GM10847 (cell line): Measurements from ENCODE around the gene LMF1.

Experiments used
- POLR2A ChIP-seq: IDR thresholded peaks from 2 replicates; pipeline ENCODE4 v1.6.1; 2011; ENCODE audit not compliant: insufficient read length; ENCODE audit errors: extremely low read depth

LMF1 gene

DNA sequence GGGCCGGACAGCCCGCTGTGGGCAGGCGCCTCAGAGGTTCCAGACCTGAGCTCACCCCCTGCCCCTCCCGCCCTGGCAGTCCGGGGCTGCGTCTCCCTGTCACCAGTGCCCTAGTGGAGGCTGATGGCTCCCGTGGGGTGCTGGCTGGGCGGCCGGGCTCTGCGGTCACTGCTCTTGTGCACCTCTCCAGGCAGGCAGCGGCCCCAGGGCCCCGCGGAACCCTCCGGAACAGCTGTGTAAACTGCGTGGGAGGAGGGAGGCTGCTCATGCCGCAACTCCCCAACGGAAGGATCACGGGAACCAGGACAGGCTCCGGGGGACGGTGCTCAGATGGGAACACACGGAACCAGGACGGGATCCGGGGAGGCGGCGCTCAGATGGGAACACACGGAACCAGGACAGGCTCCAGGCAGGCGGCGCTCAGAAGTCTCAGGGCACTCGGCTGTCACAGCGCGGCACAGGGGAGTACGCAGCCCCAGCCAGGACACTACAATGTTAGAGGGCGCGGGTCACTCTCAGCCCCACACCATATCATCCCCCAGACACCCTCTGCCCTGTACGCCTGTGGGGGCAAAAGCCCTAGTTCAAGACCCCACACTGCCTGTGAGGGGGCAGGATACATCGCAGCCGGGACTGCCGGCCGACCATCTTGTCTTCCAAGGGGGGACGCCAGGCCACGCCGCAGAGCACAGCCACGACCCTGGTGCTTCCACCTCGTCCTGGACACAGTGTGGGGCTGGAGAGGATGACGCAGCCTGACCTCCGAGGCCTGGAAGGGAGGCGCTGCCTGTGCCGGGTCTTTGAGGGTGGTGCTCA is 96.2 kb downstream of the LMF1 start:
- TF ChIP-seq POLR2A, result no peak

DNA sequence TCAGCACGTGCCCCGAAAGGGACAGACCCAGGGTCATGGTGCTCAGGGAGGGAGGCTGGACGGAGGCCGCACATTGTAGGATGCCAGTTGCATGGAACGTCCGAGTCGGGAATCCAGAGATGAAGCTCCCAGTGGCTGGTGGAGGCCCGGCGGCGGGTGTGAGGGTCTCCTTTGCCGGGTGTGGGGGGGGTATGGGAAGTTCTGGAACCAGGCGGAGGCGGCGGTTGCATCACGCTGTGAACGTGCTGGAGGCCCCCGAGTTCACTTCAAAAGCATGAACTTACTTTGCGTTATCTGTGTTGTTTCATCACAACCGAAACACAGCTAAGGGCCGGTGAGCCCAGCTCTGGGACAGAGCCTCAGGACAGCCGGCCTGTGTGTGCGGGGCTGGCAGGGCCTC is 96.9 kb downstream of the LMF1 start:
- TF ChIP-seq POLR2A, result no peak

DNA sequence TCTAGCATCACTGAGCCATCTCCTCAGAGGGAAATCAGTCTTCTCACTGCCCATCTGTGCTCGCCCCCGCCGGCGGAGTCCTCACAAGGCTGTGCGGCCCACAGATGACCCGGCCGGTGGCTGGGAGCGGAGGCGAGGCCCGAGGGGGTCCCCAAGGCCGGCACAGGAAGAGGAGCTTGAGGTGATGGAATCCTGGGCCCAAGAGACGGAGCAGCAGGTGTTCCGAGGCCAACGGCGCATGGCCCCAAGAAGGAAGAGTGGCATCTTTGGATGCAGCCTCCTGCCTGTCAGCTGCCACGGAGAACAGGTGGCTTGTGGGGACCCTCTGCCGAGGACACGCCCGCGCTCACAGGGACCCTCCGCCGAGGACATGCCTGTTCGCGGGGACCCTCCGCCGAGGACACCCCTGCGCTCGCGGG is 97.5 kb downstream of the LMF1 start:
- no peak for TF ChIP-seq POLR2A

DNA sequence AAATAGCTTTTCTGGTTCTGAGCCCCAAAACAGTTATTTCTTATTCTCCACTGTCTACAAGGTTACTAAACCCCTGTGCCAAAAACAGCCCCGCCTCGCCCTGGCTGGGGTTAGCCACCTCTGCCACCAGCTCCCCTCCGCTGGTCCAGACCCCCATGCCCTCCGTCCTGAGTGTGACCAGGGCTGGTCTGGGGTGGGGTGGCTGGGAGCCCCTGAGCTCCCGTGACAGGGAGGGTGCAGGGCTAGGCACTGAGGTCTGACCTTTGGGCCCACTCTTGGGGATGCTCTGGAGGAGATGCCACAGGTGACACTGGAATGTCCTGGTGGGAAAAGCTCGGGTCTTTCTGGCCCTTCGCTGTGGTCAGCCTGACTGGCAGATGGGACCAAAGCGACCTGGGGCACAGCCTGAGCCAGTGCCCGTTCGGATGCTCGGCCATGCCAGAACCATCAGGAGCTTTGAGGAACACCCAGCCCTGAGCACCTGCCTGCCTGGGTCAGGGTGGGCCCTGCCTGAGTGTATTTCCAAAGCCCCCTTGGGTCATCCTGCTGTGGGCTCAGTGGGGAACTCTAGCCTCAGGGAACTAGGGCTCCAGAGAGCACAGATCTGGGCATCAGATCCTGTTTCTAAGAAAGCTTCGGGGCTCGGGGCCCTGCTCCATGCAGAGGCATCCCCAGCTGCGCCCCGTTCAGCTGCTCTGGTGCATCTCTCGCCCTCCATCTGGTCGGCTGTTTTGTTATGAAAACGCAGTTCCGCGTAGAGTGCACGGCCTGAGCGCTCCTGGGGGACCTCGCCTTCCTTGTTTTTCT is 98.1 kb downstream of the LMF1 start:
- TF ChIP-seq POLR2A, result no peak

DNA sequence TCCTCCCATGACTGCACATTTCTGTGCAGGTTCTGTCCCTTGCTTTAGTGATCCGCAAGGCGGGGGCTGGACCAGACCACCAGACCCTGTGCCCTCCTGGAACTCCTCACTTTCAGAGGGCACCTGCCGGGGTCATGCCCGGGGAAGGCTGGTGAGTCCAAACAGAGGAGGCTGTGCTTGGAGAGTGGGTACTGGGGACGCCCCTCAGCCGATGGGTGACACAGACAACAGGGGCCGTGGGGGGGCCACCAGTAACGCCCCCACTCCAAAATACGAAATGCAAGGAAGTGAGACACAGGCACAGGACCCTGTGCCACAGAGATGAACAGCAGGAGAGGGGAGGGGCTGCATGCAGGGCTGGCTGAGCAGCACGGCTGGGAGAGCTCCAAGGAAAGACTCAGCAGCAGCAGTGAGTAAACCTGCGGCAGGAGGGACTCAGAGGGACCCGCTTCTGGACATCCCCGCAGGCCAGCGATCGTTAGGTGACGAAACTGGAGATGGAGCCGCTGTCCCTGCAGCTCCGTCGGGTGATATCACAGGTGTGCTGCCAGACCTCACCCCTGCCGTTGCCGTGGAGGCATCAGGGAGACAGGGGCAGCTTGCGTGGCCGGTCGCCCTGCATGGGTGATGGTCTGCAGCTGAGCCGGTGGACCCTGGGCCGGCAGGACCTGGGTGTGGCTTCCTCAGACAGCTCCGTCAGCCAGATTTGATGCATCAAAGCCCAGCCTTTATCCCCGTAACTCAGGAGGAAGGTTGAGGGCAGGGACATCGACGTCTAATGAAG is 99.0 kb downstream of the LMF1 start:
- TF ChIP-seq POLR2A, result no peak

DNA sequence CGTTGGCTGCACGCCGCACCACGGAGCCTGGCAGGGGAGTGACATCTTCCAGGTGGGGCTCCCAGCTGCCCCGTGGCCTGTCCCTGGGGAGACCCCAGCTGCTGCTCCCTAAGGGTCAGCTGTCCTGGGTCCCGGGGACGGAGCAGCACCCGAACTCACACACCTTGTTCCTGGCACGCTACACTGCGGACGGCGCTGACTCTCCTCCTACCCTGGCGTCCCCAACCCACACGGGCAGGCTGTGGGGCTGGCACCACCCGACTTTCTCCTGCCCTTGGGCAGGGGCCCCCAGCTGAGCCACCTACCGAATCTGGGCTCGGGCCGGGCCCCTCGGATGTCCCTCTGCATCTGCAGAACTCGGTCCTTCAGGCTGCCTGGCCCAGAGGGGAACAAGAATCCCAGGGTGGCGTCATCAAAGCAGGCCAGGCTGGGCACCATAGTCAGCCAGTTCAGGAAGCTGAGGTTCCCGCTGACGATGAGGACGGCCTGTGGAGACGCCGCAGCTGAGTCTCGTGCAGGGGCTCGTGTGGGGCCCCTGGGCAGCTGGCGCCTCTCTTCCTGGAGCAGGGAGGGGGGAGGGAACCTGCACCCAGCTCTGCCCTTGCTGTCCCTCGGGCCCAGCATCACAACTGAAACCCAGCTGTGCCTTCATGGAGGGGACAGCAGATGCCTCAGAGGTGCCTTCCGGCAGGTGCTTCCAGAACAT is 99.8 kb downstream of the LMF1 start:
- no peak for TF ChIP-seq POLR2A

DNA sequence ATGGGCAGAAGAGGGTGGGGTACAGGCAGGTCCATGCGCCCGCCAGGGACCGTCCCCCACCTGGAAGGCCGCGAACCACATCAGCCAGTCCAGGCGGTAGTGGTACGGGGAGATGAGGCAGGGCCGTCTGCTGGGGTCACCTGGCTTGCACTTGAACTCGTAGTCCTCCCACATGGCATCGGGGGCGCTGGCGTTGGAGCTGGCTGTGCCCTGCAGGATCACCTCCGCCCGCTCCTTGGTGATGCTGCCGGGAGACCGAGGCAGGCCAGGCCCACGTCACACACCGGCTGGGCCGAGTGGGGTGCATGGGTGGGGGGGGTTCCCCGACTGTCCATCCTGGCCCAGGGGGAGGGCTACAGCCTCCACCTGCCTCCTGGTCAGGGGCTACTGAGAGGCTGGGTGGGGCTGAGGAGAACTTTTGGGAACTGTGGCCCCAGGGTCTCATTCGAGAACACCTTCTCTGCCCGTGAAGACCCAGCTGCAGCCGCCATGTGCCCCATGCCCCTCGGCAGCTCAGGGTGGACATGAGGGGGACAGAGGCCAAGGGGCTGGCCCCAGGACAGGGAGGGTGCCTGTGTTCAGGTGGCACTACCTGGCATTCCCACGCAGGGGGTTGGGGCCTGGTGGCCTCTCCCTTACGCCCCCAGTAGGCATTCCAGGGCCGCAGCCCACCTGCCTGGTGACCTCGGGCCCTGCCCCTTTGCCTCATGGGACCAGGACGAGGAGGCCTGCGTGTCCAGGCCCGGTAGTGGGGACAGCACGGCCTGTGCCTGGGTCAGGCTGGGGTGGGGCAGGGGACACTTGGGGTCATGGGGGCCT is 100.8 kb downstream of the LMF1 start:
- no peak for TF ChIP-seq POLR2A

DNA sequence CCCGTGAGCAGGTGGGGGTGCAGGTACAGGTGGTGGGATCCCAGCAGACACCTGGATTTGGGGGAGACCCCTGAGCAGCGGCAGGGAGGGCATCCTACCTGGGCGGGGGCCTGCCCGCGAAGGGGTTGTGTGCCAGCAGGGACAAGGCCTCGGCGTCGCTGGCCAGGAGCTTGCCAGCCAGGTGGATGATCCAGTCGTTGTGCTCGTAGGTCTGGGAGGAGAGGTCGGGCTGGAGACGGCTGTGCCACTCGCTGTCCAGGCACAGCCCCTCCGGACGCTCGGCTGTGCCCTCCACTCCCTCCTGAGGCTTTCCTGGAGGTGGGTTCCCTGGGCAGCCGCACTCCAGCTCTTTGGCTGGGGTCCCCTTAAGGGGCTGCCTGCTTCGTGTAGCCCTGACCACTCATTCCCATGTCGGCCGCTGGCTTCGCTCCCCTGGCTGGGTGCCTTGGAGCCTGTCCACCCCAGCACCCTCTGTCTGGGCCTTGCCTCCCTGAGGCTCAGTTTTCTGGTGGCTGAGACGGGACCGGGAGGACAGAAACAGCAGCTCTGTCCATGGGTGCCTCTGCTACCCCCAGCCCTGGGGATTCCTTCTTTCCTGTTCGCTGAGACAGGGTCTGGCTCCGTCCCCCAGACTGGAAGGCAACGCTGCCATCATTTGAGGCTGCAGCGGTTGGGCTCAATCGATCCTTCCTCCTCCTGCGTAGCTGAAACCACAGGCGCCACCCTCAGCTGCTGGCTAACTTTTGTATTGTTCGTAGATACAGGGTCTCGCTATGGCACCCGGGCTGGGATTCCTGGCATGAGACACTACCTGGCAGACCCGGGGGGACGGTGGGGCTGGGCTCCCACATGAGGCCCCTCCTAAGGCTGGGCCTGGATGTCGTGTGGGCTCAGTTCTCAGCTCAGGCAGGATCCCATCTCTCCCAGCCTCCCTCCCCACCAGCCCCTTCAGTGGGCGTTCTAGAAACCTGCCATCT is 101.7 kb downstream of the LMF1 start:
- no peak for TF ChIP-seq POLR2A

DNA sequence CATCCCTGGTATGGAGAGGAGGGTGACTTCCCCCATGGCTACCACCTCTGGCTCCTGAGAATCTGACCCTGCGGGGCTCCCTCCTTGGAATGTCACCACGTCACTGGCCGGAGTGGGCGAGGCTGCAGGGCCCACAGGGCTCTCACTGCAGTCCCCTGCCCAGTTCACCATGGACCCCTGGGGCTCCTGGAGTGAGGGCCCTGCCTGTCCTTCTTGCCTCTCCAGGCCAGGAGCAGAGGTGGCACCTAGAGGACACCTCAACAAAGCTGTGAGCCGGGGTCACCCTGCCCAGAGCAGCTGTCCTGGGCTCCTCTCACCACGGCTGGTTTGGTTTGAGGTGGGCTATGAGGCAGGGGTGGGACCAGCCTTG is 102.4 kb downstream of the LMF1 start:
- TF ChIP-seq POLR2A, result no peak

DNA sequence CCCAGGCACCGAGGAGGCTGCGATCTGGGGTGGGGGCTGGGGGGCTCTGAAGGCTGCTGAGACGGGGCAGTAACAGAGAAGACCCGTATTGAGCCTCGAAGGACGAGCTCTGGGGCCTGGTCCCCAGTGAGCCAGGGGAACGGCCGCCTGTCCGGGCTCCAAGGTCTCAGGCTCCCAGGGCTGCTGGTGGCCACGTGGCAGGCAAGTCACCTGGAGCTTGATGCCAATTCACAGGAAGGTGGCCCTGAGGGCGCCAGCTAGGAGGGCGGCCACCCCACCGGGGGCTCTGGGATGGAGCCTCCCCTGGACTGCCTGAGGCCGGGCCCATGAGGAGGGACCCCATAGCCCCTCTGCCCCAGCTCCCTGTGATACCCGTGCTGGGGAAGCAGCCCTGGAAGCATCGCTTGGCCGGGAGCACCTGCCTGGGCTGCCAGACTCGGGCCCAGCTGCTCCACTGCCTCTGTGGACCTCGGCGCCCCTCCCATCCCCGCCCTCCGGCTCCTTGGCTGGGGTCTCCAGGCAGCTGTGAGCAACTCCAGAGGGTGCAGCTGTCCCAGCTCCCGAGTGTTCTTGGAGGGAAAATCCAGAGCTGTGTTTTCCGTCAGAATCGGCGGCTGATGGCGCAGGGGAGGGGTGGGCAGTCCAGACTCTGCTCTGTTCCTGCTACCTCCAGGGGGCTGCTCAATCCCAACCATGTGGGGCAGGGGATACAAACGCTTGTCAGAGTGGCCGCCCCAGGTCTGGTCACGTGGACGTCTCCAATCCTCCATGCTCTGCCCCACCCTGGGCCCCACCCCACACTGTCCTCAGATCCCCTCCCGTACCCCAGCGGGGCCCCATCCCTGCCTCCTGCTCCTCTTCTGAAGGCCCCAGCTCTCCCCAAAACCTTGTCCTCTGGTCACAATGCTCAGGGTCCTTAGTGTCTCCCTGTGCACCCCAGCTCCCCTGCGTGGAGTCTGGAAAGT is 103.1 kb downstream of the LMF1 start:
- TF ChIP-seq POLR2A, result no peak

DNA sequence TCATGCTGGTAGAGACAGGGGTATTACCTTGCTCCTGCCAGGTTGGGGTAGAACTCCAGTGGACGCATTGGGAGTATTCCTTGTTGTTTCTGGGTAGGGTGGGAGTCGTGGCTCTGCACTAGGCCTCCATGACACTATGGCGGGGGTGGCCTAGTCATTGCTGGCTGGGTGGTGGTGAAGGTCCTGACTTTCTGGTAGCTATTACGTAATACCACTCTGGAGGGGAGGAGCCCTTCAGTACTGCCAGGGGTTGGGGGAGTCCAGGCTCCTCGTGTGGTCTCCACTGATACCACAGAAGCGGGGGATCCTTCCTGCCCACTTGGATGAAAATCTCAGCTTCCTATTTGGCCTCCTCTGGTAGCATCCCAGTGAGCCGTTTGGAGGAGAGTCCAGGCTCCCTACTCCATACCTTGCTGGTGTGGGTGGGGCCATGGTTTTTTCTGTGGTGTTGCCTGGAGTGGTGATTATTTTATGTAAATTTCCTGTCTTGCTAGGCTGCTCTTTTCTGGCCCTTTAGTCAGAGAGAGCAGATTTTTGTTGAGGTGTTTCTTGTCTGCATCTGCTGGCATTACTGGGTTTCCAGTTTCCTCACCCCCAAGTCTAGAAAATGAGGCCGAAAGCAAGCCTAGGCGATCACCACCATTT is 104.4 kb downstream of the LMF1 start:
- TF ChIP-seq POLR2A, result no peak
